Activated naive CD4-positive, alpha-beta T cell treated with anti-CD3 and anti-CD28 coated beads, Interleukin-2, amount 50 U/mL, for 16 hours (primary cell): ENCODE results near the gene CASTOR1.
"Not testable (repeated sequence)": the region's sequence is repeated elsewhere in the genome, so short reads cannot be mapped to it uniquely, and the experiment has no call there.

Source experiments
- DNase-seq: peaks from one replicate; pipeline ENCODE4 v3.0.0-alpha.2; 2020

Gene CASTOR1

DNA sequence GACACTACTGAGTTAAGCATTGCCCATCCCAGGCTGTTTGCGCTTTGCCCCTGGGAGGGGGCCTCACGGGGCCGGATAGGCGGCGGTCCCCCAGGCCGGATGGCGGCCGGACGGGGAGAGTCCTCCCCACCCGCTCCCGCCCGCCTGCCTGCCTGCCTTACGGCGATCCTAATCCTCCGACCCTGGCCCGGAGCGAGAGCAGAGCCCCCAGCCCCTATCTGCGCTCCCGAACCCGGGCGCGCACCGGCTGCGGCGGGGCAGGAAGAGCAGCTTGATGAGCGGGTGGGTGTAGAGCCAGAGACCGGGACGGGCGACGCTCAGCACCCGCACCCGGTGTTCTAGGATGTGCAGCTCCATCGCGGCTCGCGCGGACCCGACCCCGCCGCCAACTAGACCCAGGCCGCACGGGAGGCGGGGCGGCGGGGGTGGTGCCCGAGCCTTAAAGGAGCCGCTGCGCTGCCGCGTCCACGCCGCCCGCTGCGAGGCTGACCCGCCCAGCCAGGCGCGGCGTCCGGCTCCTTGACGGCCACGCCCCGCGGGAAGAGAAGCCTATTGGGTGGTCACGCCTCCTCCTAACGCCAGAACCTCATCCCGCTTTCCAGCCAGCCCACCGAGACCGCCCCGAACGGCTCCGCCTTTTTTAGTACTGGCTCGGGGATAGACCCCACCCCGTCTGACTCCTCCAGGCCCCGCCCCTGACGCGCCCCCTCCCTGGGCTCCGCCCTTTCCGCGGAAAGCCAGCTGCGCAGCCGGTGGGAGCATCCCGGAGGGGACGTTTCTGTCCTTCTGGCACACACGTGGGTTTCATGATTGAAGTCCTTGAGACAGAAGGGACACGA is at the start of gene CASTOR1:
CASTOR1 (minus strand) TSS at position 365 of the 839 bp plus-strand sequence; CDS start at position 357, 8 bp downstream.
- DNase-seq: peak; percentile 87

DNA sequence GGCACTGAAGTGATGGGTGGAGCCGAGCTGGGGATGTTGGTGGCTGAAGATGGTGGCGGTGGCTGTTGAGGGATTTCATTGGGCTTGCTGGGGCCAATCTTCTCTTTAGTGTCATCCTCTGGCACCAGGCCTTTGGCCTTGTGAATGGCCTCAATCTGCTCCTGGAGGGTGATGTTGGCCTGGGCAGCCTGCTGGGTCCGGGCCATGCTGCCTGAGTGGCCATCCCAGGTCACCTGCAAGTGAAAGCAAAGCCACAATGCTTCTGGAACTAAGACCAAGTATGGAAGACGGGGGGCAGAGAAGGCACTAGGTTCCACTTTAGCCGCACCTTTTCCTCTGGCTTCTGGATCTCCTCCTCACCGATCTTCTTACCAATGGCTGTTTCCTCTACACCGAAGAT is 49.5 kb upstream of the CASTOR1 start:
- DNase-seq: no peak

DNA sequence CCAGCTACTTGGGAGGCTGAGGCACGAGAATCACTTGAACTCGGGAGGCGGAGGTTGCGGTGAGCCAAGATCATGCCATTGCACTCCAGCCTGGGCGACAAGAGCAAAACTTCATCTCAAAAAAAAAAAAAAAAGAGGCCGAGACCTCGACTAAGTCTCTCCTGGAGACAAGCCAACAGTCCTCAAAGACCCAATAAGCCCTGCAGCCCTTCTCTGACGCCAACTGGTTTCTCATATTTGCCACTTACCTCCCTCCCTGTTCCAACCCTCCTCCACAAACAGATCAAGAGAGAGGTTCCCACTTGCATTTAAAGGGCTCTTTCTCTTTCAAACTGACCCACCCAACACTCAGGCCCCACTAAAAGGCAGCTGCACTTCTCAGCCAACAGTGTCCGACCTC is 49.0 kb upstream of the CASTOR1 start:
- DNase-seq: not testable (repeated sequence)

DNA sequence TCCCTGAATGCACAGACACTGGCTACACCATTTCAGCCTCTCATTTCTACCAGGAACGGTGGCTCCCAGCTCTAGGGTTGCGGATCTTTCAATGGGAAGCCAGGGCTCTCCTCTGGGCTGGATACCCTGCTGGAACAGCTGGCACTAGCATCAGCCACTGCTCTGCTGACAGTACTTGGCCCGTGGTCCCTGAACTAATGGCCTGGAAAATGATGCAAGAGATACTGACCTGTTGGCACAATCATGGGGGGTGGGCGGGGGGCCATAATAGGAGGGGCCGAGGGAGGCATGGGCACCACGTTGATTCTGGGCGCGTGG is 48.1 kb upstream of the CASTOR1 start:
- DNase-seq: no peak

DNA sequence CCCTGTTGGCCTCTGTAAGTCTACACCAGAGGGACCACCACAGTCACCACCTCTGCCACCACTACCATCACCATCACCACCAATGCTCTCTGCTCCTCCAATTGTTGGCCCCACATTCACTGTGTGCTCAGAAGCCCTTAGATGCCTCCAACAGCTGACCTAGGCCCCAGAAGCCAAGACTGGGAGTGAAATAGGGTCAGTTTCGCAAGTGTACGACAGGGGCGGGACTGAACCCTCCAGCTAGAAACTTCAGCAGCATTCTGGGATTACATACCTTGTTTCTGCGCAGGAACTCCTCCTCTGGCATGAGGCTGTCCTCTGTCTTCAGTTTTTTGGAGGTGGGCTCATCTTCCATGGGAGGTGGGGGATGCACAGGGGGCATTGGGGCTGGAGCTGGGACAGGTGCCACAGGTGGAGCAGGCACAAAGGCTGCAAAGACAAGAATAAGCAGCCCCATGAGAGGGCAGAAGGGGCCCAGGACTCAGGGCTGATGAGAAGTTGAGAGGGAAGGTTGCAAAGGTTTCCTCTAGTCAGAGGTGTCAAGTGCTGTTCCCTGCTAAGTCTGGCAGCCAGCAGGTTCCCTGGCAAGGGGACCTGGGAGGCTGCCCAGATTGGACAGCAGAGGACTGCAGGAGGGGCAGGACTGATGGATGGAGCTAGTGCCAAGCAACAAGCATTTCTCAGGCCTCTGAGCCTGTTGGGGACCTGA is 47.6 kb upstream of the CASTOR1 start:
- no peak for DNase-seq

DNA sequence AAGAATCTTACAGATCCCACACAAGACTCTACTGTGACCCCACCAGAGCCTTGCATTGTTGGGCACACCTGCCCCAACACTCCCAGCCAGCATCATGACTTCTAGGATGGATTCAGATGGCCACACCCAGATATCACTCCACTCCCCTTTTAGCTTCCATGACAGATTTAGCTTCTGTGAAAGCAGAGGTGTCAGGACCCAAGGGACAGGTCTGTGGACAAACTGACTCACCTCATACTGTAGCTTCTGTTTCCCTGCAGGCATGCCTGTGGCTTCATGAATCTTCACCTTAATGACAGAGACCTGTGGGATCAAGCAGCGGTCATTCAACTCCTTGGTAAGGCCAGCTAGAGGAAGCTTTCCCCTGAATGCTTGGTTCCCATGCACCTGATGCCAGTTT is 45.9 kb upstream of the CASTOR1 start:
- DNase-seq: no peak

DNA sequence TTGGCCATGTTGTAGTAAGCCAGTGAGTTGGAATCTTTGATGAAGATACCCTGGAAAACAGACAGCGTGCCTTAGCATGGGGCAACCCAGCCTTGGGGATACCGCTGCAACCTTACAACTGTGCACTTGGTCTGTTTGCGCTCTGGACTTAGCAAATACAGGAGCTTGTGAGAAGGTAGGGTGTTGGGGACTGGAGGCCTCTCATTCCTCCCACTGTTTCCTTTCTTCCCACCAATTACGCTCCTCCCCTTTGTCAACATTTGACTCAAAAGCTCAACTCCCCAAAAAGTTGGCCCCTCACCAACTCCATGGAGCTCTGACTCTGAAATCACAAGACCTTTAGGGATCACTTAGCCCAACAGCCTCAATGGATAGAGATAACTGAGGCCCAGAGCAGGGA is 45.3 kb upstream of the CASTOR1 start:
- DNase-seq: no peak

DNA sequence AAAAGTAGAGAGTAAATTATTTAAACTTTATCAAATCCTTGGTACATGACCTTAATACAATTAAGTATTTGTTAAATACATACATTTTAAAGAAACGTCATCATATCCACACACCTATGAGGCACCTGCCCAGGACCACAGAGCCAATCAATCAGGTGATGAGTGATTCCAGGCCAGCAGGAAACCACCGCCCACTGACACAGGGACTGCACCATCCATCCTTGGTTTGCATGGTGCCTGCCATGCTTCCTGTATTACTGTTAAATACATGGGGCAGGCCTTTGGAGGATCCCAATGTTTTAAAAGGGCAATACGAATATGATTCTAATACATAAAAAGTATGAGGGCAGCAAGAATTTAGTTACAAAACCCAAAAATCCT is 44.4 kb upstream of the CASTOR1 start:
- DNase-seq: no peak

DNA sequence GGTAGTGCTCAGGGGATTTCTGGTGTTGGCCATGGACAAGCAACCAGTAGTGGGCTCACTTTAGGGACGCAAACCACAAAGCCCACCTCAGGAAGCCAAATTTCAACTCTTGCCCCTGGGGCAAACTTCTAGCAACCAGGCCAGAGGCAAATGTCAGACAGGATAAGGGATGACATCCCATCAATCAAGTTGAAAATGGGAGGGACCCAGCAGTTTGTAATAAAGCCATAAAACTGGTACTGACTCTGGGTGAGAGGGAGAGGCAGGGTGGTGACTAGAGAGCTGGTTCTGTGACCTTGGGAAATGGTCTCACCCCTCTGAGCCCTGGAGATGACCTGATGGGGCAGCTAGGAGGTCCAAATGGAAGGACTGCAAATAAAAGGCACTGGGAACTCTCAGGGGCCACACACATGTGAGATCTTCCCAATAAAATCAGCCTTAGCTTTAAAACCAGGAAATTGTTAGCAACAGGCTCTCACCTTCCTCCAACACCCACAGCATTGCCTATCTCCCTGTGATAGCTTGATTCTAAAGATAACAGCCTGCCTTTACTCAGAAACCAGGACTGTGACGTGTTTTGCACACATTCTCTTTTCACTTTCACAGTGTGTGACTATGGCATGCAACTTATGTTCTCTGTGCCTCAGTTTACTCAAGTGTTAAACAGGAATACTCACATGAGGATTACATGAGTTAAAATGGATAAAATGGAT is 43.8 kb upstream of the CASTOR1 start:
- DNase-seq: no peak

DNA sequence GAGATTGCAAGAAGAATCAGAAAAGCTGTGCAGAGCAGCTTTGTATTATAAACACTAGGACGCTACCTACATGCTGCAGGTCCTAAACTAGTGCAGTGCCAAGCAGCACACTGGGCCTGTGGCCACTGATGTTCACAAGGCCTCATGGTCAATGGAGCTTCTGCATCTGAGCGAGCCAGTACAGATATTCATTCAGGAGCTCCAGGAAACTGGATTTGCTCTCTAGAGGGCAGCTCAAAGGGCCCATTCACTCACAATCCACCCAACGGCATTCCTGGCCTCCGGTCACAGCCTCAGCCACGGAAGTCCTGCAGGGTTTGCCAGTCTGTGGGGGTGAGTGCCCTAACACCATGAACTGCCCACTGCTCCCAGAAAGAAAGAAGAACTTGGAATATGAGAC is 43.2 kb upstream of the CASTOR1 start:
- DNase-seq: no peak

DNA sequence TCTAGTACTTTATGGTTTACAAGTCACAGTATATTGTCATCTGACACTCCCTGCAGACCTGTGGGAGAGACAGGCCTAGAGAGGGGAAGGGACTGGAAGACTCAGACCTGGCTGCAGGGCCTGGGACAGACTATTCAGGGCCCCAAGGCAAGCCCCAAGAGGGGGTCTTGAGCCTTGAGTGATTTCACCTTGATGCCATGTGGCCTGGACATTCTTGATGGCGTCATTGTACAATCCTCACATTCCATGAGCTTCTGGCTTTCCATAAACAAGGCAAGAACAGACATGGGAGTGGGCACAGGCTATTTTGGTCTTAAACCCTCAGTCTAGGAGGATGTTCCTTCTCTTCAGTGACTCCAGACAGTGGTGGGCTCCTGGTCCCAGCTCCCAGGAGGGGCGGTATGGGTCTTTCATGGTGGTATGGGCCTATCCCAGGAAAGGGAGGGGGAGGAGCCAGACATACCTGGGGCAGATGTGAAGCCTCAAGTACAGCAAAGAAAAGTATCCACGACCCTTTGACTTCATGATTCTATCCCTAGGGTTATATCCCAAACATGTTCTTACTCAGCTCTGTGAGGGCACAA is 39.3 kb upstream of the CASTOR1 start:
- no peak for DNase-seq

DNA sequence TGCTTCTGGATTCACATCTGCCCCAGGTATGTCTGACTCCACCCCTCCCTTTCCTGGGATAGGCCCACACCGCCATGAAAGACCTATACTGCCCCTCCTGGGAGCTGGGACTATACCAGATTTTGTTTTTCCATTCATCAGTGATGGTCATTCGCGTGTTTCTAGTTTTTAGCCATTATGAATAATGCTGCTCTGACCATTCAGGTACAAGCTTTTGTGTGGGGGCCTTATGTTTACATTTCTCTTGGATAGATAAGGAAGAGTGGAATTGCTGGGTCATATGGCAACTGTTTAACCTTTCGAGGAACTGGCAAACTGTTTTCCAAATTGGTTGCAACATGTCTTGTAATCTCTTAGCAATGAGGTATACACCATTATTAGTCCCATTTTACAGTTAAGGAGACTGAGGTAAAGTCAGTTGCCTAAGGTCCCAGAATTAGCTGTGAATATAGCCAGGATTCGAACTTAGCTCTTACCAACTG is 38.6 kb upstream of the CASTOR1 start:
- no peak for DNase-seq

DNA sequence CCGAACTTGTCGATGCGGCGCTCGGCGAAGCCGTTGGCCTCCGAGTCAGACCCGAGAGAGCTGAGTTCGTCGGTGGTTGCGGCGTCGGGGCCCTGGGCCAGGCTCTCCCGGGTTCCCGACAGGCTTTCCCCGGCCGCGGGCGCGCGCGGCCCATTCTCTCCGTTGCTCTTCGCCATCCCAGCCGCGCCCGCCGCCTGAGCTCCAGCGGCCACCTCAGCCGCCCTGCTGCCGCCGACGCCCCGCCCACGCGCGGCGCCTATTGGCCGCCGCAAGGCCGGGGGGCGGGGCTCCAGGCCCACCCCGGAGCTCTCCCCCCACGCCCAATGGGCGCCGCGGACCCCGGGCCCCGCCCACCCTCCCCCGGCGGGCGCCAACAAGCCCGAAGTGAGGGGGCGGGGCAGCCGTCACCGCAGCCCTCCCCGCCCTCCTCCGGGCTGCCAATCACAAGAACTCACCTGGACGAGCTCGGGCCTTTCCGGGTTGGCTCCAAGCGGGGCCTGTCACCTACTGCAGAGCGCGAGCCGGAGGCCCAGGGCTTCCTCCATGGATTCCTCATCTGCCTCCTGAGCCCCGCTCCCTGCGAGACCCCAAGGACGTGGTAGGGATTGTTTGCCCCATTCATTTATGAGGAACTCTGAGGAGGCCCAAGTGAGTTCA is 37.5 kb upstream of the CASTOR1 start, which contains the start of gene TBC1D10A:
TBC1D10A (minus strand) TSS at position 236 of the 657 bp plus-strand sequence; CDS start at position 176, 60 bp downstream.
- peak; percentile 94 for DNase-seq

DNA sequence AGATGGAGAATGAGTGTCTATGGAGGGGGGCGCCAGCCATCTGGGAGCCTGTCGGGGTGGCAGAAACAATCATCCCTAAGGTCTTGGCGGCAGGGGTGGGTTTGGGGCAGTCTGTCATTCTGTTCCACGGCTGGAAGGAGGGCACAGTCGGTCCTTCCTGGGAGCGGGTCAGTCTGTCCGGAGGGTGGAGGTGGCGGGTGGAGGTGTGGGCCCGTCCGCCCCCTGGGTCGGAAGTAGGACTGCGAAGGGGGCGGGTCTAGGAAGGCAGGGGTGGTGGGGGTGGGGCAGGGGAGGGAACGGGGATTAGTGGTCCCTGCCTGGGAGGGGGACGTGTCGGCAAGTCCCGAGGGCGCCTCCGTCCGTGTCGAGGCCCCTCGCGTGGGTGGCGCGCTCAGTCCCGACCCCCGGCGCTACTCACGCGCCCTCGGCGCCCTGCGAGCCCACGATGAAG is 37.0 kb upstream of the CASTOR1 start:
- DNase-seq: no peak

DNA sequence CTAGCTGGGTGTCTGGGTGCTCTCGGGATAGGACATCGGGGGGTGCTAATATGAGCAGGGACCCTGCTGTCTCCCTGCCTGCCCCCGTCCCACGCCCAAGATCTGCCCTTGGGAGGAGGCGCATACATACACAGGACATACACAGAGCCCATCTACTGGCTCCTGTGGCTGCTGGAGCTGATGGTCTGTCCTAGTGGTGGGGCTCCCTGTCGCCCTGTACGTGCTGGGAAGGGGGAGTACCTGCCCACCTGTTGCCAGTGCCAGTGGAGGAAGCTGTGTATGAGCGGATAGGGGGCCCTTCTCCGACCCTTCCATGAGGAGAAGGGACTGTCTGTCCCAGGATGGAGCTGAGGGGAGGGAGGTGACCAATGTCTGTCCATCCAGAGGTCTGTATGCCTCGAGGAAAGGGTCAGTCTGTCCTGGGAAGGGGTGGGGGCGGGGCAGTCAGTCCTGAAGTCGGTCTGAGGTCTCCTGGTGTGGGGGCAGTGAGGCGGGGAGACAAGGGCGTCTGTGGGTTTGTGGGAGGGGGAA is 36.5 kb upstream of the CASTOR1 start:
- DNase-seq: no peak

DNA sequence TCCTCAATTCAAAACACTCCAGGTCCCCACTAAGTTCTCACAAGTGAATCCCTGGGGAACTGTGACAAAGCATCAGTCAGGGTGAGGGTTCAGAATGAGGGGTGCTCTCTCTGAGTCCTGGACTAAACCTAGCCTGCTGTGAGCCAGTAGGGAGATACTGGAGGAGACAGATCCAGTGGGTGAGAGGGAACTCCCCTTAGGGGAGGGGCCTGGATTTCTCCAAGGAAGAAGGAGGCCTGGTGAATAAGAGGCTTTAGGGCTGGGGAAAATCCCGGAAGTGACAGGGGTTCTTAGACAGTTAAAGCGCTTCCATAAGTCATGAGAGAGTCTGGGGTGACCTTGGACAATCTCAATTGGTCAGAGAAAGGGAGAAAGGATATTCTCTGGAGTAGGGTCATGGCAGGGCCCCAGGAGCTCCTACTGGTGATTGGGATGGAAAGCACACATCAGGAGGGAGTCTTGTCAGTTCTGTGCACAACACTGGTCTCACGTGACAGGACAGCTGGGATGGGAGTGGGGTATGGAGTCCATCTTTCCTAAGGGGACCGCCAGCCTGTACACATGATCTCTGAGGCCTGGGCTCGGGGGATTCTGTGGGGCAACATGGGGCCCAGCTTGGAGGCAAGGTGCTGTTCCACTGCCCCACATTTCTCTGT is 35.9 kb upstream of the CASTOR1 start:
- no peak for DNase-seq

DNA sequence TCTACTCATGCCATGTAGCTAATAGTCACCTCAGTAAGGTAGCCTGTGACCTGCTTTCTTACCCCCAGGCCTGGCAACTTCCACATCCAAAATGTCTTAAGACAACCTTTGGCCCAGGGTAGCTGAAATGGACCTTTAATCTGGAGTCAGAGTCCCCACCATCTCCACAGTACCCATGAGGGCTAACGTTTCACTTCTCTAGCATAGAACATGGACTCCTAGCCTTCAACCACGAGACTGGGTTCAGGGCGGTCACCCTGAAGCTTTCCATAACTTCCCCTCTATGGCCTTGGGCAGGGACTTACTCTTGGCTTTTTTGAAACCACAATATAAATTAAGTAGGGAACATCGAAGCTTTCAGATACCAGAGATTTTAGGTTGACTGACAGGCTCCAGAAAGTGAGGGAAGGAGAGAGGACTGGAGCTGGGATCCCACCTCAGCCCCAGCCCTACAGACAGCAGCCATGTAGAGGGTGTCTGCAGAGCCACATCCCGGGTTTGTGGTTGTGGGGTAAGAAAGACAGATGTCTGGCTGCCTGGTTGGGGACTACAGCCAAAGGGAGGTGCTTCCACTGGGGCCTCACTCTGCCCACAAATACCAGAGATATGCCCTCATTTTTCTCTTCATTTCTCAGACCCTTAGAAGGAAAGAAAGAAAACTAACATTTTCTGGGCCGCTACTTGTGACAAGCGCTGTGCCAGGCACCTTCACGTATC is 34.9 kb upstream of the CASTOR1 start:
- no peak for DNase-seq

DNA sequence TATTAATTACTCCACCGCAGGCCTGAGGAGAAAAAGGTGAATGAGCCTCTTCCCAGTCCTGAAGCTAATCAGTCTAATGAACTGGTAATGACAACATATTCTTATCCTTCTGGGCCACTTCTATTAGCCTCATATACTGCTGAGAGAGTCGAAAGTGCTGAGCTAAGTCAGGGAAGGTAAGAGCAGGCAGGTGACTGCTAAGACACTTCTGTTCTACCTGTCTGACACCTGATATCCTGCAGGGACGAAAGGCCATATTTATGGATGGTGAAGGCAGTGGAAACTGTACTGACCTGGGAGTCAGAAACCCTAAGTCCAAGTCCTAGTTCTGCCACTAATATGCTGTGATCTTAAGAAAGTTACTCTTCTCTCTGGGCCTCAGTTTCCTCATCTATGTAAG is 33.9 kb upstream of the CASTOR1 start:
- DNase-seq: no peak

DNA sequence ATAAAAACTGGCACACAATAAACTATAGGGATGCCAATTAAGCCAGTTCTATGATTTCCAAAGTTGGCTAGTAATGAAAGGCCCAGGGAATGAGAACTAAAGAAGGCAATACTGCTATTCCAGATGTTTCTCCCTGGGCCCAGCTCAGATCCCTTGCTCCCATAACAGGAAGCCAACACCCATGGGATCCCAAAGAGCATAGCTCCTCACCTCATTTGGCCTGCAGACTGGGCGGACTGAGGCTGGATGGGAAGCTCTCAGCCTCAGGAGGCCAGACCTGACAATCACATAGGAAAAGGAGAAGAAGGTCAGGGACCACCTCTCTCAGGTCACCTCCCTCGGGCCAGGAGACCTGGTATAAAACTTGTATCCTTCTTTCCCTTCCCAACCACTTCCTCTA is 32.2 kb upstream of the CASTOR1 start:
- no peak for DNase-seq

DNA sequence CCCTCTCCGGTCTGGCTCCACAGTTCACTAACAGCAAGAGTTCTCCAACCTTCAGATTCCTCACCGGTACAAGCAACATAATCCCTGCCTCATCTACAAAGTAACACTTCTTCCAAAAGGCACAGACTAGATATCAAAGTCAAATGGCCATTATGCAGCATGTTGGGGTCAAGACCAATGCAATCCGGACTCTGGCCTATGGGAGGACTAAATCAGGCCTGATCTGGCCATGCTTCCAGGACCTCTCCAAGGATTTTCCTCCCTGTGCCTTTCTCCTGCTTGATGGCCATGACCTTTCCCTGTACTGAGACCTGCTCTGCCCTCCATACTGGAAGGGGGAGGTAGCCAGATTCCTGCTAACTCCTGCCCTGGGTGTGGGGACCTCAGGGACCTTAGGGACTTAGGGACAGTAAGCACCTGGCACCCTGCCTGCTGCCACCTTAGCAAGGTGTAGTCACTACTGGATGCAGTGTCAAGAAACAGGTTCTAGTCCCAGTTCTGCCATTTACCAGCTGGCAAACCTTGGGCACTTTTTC is 30.8 kb upstream of the CASTOR1 start:
- no peak for DNase-seq
